HCEC 1CT (cell line): ENCODE data around the gene OR7A5.
"Not testable (repeated sequence)": the region's sequence is repeated elsewhere in the genome, so short reads cannot be mapped to it uniquely, and the experiment has no call there.

Experiments
- DNase-seq: peaks from one replicate; pipeline ENCODE4 v3.0.0-alpha.2; 2017

Gene OR7A5

GRCh38 chr19:14835011-14835410, at the start of gene OR7A5, which contains the start of gene OR7C1:
Gene OR7A5, minus strand, starts transcription at chr19:14835185. Its CDS starts 6,944 bp downstream, at chr19:14828241.
Gene OR7C1, minus strand, starts transcription at chr19:14835185. Its CDS starts 35,049 bp downstream, at chr19:14800136.
- no peak for DNase-seq

- DNase-seq = peak; percentile 1
Observed at GRCh38 chr19:14871619-14872230, 36.7 kb upstream of the OR7A5 start.

GRCh38 chr19:14868497-14868896, 33.5 kb upstream of the OR7A5 start:
- no peak for DNase-seq

GRCh38 chr19:14848822-14849221, 13.8 kb upstream of the OR7A5 start, which contains the start of gene OR7A10:
Gene OR7A10, minus strand, starts transcription at chr19:14848922. Its CDS starts 7,045 bp downstream, at chr19:14841877.
- DNase-seq = no peak

GRCh38 chr19:14843578-14843977, 8.6 kb upstream of the OR7A5 start:
- no peak for DNase-seq

GRCh38 chr19:14843169-14843568, 8.2 kb upstream of the OR7A5 start:
- DNase-seq = no peak

GRCh38 chr19:14840206-14840605, 5.2 kb upstream of the OR7A5 start:
- DNase-seq = no peak

GRCh38 chr19:14837391-14837790, 2.4 kb upstream of the OR7A5 start:
- no peak for DNase-seq

GRCh38 chr19:14830702-14831101, 4.3 kb downstream of the OR7A5 start:
- DNase-seq = no peak

GRCh38 chr19:14826006-14826405, 9.0 kb downstream of the OR7A5 start:
- DNase-seq = no peak

- no peak for DNase-seq
Observed at GRCh38 chr19:14821937-14822336, 13.0 kb downstream of the OR7A5 start.

- DNase-seq = no peak
Observed at GRCh38 chr19:14818588-14818987, 16.4 kb downstream of the OR7A5 start.

- DNase-seq = no peak
Observed at GRCh38 chr19:14817052-14817451, 17.9 kb downstream of the OR7A5 start.

- no peak for DNase-seq
Observed at GRCh38 chr19:14814982-14815652, 19.9 kb downstream of the OR7A5 start.

- DNase-seq = no peak
Observed at GRCh38 chr19:14809272-14810057, 25.5 kb downstream of the OR7A5 start.

GRCh38 chr19:14804765-14805164, 30.2 kb downstream of the OR7A5 start:
- DNase-seq = no peak

- no peak for DNase-seq
Observed at GRCh38 chr19:14798760-14799159, 36.2 kb downstream of the OR7A5 start.

GRCh38 chr19:14796021-14796420, 39.0 kb downstream of the OR7A5 start:
- no peak for DNase-seq

GRCh38 chr19:14795078-14795721, 39.8 kb downstream of the OR7A5 start:
- no peak for DNase-seq

- DNase-seq = not testable (repeated sequence)
Observed at GRCh38 chr19:14792250-14792649, 42.7 kb downstream of the OR7A5 start.

- no peak for DNase-seq
Observed at GRCh38 chr19:14786421-14786851, 48.5 kb downstream of the OR7A5 start.

GRCh38 chr19:14785102-14785793, 49.7 kb downstream of the OR7A5 start:
- DNase-seq = peak; percentile 69

GRCh38 chr19:14784730-14785101, 50.3 kb downstream of the OR7A5 start:
- DNase-seq = peak; percentile 34
